B cell (primary cell): ENCODE measurements around the gene SLC38A10.

Source experiments
- EZH2 ChIP-seq: IDR thresholded peaks from 2 replicates; pipeline ENCODE4 v1.6.1; 2012; ENCODE audit warnings: borderline replicate concordance, low read depth, mild to moderate bottlenecking, moderate library complexity, low read length; ENCODE audit not compliant: insufficient read depth, poor library complexity, severe bottlenecking
- TF ChIP-seq, protein P1 (sequence below): fragments of 200-600 bp; IDR thresholded peaks from one replicate; pipeline ENCODE4 v1.8.0; 2022; ENCODE audit warnings: antibody characterized with exemption, mild to moderate bottlenecking

- TF ChIP-seq EZH2 = no peak
- TF ChIP-seq, protein P1, sequence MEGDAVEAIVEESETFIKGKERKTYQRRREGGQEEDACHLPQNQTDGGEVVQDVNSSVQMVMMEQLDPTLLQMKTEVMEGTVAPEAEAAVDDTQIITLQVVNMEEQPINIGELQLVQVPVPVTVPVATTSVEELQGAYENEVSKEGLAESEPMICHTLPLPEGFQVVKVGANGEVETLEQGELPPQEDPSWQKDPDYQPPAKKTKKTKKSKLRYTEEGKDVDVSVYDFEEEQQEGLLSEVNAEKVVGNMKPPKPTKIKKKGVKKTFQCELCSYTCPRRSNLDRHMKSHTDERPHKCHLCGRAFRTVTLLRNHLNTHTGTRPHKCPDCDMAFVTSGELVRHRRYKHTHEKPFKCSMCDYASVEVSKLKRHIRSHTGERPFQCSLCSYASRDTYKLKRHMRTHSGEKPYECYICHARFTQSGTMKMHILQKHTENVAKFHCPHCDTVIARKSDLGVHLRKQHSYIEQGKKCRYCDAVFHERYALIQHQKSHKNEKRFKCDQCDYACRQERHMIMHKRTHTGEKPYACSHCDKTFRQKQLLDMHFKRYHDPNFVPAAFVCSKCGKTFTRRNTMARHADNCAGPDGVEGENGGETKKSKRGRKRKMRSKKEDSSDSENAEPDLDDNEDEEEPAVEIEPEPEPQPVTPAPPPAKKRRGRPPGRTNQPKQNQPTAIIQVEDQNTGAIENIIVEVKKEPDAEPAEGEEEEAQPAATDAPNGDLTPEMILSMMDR = peak; percentile 37
These were observed 94.2 kb downstream of the SLC38A10 start for GRCh38 chr17:81200695-81201580.
